Peyer's patch (tissue), 4 donors: ENCODE results near the gene IQGAP2.

Source experiments
- CTCF ChIP-seq, 6 experiments: fragments of 450-650 bp in 4 of 6; fragments of 200-600 bp in 2 of 6; sonication (generic) in 1 of 6; IDR thresholded peaks; one replicate each; pipeline ENCODE4 v1.5.1; 2017 to 2019; ENCODE audit warnings: antibody characterized with exemption in 6 of 6, mild to moderate bottlenecking in 3 of 6, moderate library complexity in 1 of 6
- POLR2A ChIP-seq, 2 donors: fragments of 450-650 bp; IDR thresholded peaks; one replicate each; pipeline ENCODE4 v1.5.1; 2017; ENCODE audit warnings: antibody characterized with exemption in 2 of 2, mild to moderate bottlenecking in 2 of 2, moderate library complexity in 2 of 2

DNA sequence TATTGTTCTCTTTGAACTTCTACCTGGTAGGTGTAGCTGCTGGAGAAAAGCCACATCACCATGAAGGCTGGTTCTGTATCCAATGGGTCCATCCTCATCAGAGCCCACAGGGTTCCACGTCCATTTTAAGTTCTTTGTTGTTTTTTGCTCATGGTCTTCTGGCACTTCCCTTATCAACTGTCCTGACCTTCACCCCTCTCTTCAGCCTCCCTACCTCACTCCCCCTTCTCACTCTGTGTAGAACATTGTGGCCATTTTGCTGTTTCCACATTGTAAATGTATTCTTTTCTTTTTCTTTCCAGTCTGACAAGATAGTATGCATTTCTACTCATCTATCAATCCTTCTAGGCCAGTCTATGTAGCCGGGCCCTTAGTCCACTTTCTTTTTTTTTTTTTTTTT is 264.4 kb downstream of the IQGAP2 start:
- TF ChIP-seq CTCF (IDR thresholded peaks at IDR 0.05), result no peak
- TF ChIP-seq POLR2A (IDR thresholded peaks at IDR 0.05), result no peak
